Endothelial cell of umbilical vein (primary cell): ENCODE measurements around the gene UNC119B. TPM values are rescaled to one million over a fixed set of nuclear protein-coding genes. Genes with fewer than 3 reads are reported as not detected.
A peak's percentile ranks its signal among the peaks of the same experiment; 100 is the strongest.

Experiments
- BruUV-seq: library from RNA; stranded (reverse); fragments of 400-500 nt; replicated peaks from 2 replicates; lab custom pipeline; 2021; lab: Mats Ljungman, UMichigan
- CTCF ChIA-PET: fragments of 300-600, 350-600 bp; sonication (Branson Sonifier 250); formaldehyde crosslinking; loops from one replicate; lab custom pipeline; 2021; ENCODE audit warnings: antibody characterized with exemption, inconsistent platforms; lab: Charles Lee
- POLR2A ChIA-PET: fragments of 300-600, 350-600 bp; sonication (Branson Sonifier 250); formaldehyde crosslinking; loops from one replicate; lab custom pipeline; 2021; ENCODE audit warnings: antibody characterized with exemption, inconsistent platforms; lab: Charles Lee
- DNase-seq: peaks from one replicate; pipeline ENCODE4 v3.0.0-alpha.2; 2011; ENCODE audit warnings: low read depth, low spot score
- FAIRE-seq: peaks from 2 replicates; lab custom pipeline; 2011; peaks lifted over from hg19 to GRCh38; lab: Jason Lieb, UNC
- H2AFZ ChIP-seq: 2 replicates; pipeline ENCODE4 v1.6.0; 2012; ENCODE audit warnings: low read depth, low read length, control low read depth, inconsistent platforms
- H3K27ac ChIP-seq: 2 replicates; pipeline ENCODE4 v1.5.1; 2011; ENCODE audit warnings: low read depth, mild to moderate bottlenecking, control low read depth, low read length, moderate library complexity; ENCODE audit not compliant: insufficient read depth
- H3K27me3 ChIP-seq, 2 experiments: 2 replicates each; pipeline versions ENCODE4 v1.6.0 to v1.6.1; 2011; ENCODE audit warnings: low read length in 2 of 2, mixed read lengths in 1 of 2; ENCODE audit not compliant: control insufficient read depth in 2 of 2, insufficient read depth in 2 of 2
- H3K36me3 ChIP-seq, 2 experiments: 2 replicates in 1 of 2; 3 replicates in 1 of 2; pipeline ENCODE4 v1.5.1; 2011; ENCODE audit warnings: low read length in 2 of 2, mild to moderate bottlenecking in 1 of 2, moderate library complexity in 1 of 2; ENCODE audit not compliant: control insufficient read depth in 2 of 2, insufficient read depth in 2 of 2; ENCODE audit errors: extremely low read depth in 1 of 2
- H3K4me1 ChIP-seq: 3 replicates; pipeline ENCODE4 v1.5.1; 2011; ENCODE audit warnings: mild to moderate bottlenecking, low read length; ENCODE audit not compliant: control insufficient read depth, insufficient read depth; ENCODE audit errors: extremely low read depth
- H3K4me2 ChIP-seq: 2 replicates; pipeline ENCODE4 v1.6.1; 2011; ENCODE audit warnings: low read length, control low read depth, mixed read lengths; ENCODE audit not compliant: insufficient read depth
- H3K4me3 ChIP-seq, 3 experiments: fragments of 200-600 bp in 1 of 3; sonication (generic), shearing (Covaris generic) in 1 of 3; replicated peaks in 1 of 3; 2 replicates each; pipeline ENCODE4 v1.5.1; 2011 to 2016; ENCODE audit warnings: control low read depth in 3 of 3, low read length in 3 of 3, mild to moderate bottlenecking in 2 of 3, inconsistent platforms in 1 of 3, low read depth in 1 of 3, moderate library complexity in 1 of 3; ENCODE audit not compliant: insufficient read depth in 1 of 3
- H3K79me2 ChIP-seq: 2 replicates; pipeline ENCODE4 v1.6.0; 2012; ENCODE audit warnings: low read length, inconsistent platforms; ENCODE audit not compliant: control insufficient read depth, insufficient read depth
- H3K9ac ChIP-seq: replicated peaks from 2 replicates; pipeline ENCODE3; 2011; ENCODE audit warnings: low read length, control low read depth; ENCODE audit not compliant: insufficient read depth; ENCODE audit errors: extremely low read depth
- H3K9me1 ChIP-seq: replicated peaks from 3 replicates; pipeline ENCODE4 v1.6.0; 2011; ENCODE audit warnings: mild to moderate bottlenecking, low read length; ENCODE audit not compliant: control insufficient read depth, insufficient read depth; ENCODE audit errors: extremely low read depth
- H3K9me3 ChIP-seq: replicated peaks from 2 replicates; pipeline ENCODE4 v1.5.1; 2012; ENCODE audit warnings: low read length, inconsistent platforms; ENCODE audit not compliant: control insufficient read depth, insufficient read depth
- H4K20me1 ChIP-seq: replicated peaks from 2 replicates; pipeline ENCODE3; 2011; ENCODE audit warnings: mild to moderate bottlenecking, low read length; ENCODE audit not compliant: control insufficient read depth, insufficient read depth; ENCODE audit errors: extremely low read depth
- FOS ChIP-seq: IDR thresholded peaks from 2 replicates; pipeline ENCODE4 v1.6.1; 2011; ENCODE audit warnings: mild to moderate bottlenecking, low read length, moderate library complexity, borderline replicate concordance; ENCODE audit not compliant: insufficient read depth
- GATA2 ChIP-seq: IDR thresholded peaks from 2 replicates; pipeline ENCODE4 v1.7.0; 2011; ENCODE audit warnings: low read depth, mild to moderate bottlenecking, moderate library complexity, mixed read lengths, low read length; ENCODE audit not compliant: insufficient read length, insufficient read depth
- JUN ChIP-seq: IDR thresholded peaks from 2 replicates; pipeline ENCODE4 v1.6.1; 2011; ENCODE audit warnings: borderline replicate concordance, low read depth; ENCODE audit not compliant: insufficient read length, insufficient read depth
- POLR2A ChIP-seq: IDR thresholded peaks from 2 replicates; pipeline ENCODE4 v1.6.1; 2012; ENCODE audit warnings: low read depth, mild to moderate bottlenecking, control low read depth, low read length
- POLR2AphosphoS5 ChIP-seq: IDR thresholded peaks from 2 replicates; pipeline ENCODE4 v1.6.1; 2012; ENCODE audit warnings: low read depth, mild to moderate bottlenecking, control low read depth, low read length, moderate library complexity; ENCODE audit not compliant: insufficient read depth
- dilution Hi-C: fragments of 300-500 bp; cut with MboI; formaldehyde crosslinking; loops from one replicate; pipeline ENCODE4 v1.15.0; 2019; ENCODE audit warnings: low sequenced_read_pairs; ENCODE audit not compliant: extremely low pct_ligation_motif_present
- intact Hi-C: fragments of 100-400 bp; cut with micrococcal nuclease; formaldehyde crosslinking; loops from one replicate; pipeline ENCODE4 v1.10.0; 2022
- polyA plus RNA-seq, 4 experiments: library from polyadenylated mRNA; depleted of rRNA in 3 of 4; stranded (reverse) in 3 of 4; unstranded in 1 of 4; fragments of >200 nt; gene quantifications; 2 replicates each; pipeline versions ENCODE4 v1.2.1 to v1.2.3, GENCODE V29; 2011 to 2012; ENCODE audit warnings: missing spikeins in 1 of 4
- total RNA-seq: library from RNA; stranded (reverse); gene quantifications from 2 replicates; pipeline ENCODE4 v1.2.3, GENCODE V29; 2021

The UNC119B gene
- total and polyA plus RNA-seq, 2 donors (not counting 3 experiments of a cell fraction or from before 2014, with no cell fraction given): 23.1 to 33.7 TPM

DNA sequence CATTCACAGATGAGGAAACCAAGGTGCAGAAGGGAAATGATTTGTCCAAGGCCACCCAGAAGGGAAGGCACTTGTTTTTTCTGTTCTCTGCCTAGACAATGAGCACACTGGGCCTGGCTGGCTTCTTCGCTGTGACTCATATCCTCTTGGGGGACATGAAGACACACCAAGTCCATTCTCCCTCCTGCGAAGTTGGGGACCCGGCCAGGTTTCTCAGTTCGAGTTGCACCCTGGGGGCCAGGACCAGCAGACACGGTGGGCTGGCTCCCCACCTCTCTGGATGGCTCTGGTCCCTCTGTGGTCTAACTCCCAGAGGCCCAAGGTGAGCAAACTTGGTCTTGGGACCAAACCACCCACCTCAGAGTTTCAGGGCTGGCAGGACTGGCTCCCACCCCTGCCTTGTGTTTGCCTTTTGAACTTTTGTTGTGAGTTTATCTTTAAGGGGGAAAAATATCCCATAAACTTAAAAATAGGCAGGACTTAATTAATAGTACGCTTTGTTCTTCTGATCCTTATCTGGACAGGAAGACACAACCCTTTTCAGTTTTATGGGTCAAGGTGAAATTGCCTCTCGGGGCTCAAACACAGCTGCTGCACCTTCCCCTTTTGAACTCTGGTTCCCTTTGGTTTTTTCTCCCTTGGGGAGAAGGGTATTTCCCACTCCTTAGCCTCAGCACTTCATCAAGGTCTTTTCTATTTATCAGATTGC lies 32.3 kb upstream of the UNC119B start:
- Histone ChIP-seq H3K79me2 (no peaks in the 10 kb centered on the region), H2AFZ (peak overlapping the region; percentile 9), H3K9ac (peak overlapping the region; percentile 20), H4K20me1 (no peaks in the 10 kb centered on the region), H3K4me3 (no peak overlapping the region), H3K27ac (peak overlapping the region; percentile 78), H3K9me3 (no peaks in the 10 kb centered on the region), H3K27me3 (no peaks in the 10 kb centered on the region), H3K36me3 (no peaks in the 10 kb centered on the region), H3K4me2 (peak overlapping the region; percentile 18), H3K4me1 (peaks cover 26% of the 10 kb centered on the region), H3K9me1 (no peaks in the 10 kb centered on the region)
- ChIA-PET CTCF (interaction anchor here (0.7 to 3.0 kb wide), 8 partner anchors 9 to 279 kb away, joined by 3 to 34 read pairs (median 4); no protein-coding TSS in a partner anchor), POLR2A (no interaction called here)
- TSS peak; percentile 86 for BruUV-seq
- dilution Hi-C loops: no loop called here
- TF ChIP-seq FOS: peak; percentile 45
- peak; percentile 72 for TF ChIP-seq GATA2
- peak; percentile 77 for TF ChIP-seq JUN
- TF ChIP-seq POLR2A: no peak
- peak; percentile 64 for TF ChIP-seq POLR2AphosphoS5
- intact Hi-C loops: loop anchor here (1.0 kb wide), 1 partner anchor 8 kb away; no protein-coding TSS in a partner anchor
- peak; percentile 97 for FAIRE-seq
- DNase-seq: peak; percentile 78

DNA sequence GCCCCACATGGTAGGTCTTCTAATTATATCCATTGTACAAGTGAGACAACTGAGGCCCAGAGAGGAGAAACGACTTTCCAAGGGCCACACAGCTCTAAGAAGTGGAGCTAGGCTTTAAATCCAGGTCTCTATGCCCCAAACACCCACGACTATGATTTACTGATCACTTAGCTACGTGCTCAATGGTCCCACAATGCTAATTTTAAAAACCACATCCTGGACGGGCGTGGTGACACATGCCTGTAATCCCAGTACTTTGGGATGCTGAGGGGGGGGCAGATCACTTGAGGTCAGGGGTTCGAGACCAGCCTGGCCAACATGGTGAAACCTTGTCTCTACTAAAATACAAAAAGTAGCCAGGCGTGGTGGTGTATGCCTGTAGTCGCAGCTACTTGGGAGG lies 31.7 kb upstream of the UNC119B start:
- no peaks in the 10 kb centered on the region for H4K20me1 ChIP-seq
- ChIA-PET POLR2A (no interaction called here), CTCF (interaction anchor here (0.9 to 3.0 kb wide), 6 partner anchors 9 to 32 kb away, joined by 3 to 34 read pairs (median 4); no protein-coding TSS in a partner anchor)
- H3K4me3 ChIP-seq: no peak overlapping the region
- H3K27ac ChIP-seq: peak overlapping the region; percentile 78
- H3K9me3 ChIP-seq: no peaks in the 10 kb centered on the region
- no peaks in the 10 kb centered on the region for H3K79me2 ChIP-seq
- H3K27me3 ChIP-seq: no peaks in the 10 kb centered on the region
- FAIRE-seq: no peak
- no TSS peak for BruUV-seq
- H3K4me1 ChIP-seq: peaks cover 26% of the 10 kb centered on the region
- no peaks in the 10 kb centered on the region for H3K9me1 ChIP-seq
- intact Hi-C loops: no loop called here
- H3K9ac ChIP-seq: no peak overlapping the region
- DNase-seq: no peak
- H3K36me3 ChIP-seq: no peaks in the 10 kb centered on the region
- H2AFZ ChIP-seq: no peak overlapping the region
- dilution Hi-C loops: no loop called here
- peak overlapping the region; percentile 18 for H3K4me2 ChIP-seq
- TF ChIP-seq GATA2: no peak
